A673 (cell line): ENCODE measurements around the gene FOXN4. TPM values are rescaled to one million over a fixed set of nuclear protein-coding genes. Genes with fewer than 3 reads are reported as not detected.

Experiments
- BruUV-seq: library from RNA; stranded (reverse); fragments of 400-500 nt; replicated peaks from 2 replicates; lab custom pipeline; 2021; lab: Mats Ljungman, UMichigan
- CTCF ChIA-PET: fragments of 300-600 bp; sonication (Branson Sonifier 250); formaldehyde crosslinking; loops from one replicate; lab custom pipeline; 2022; ENCODE audit warnings: antibody characterized with exemption; lab: Charles Lee
- POLR2A ChIA-PET: fragments of 300-600 bp; sonication (Branson Sonifier 250); formaldehyde crosslinking; loops from one replicate; lab custom pipeline; 2022; ENCODE audit warnings: antibody characterized with exemption; ENCODE audit not compliant: low non-redundant PET; lab: Charles Lee
- DNase-seq: peaks from one replicate; pipeline ENCODE4 v3.0.0-alpha.2; 2015; ENCODE audit warnings: low spot score
- H3K27ac ChIP-seq: fragments of 200-600 bp; sonication (generic); 2 replicates; pipeline ENCODE4 v1.5.1; 2016; ENCODE audit warnings: mixed run types, low read depth, mild to moderate bottlenecking, mixed read lengths, antibody characterized with exemption, low read length; ENCODE audit not compliant: poor library complexity, severe bottlenecking
- H3K27me3 ChIP-seq: fragments of 200-600 bp; sonication (generic); replicated peaks from 2 replicates; pipeline ENCODE4 v1.6.1; 2017; ENCODE audit warnings: mixed run types, low read depth, mild to moderate bottlenecking, mixed read lengths, antibody characterized with exemption, low read length; ENCODE audit not compliant: insufficient read depth, poor library complexity
- H3K36me3 ChIP-seq: fragments of 200-600 bp; sonication (generic); 2 replicates; pipeline ENCODE4 v1.6.1; 2016; ENCODE audit warnings: mixed run types, mild to moderate bottlenecking, mixed read lengths, antibody characterized with exemption, low read length; ENCODE audit not compliant: insufficient read depth, poor library complexity, severe bottlenecking
- H3K4me1 ChIP-seq: fragments of 200-600 bp; sonication (generic); 2 replicates; pipeline ENCODE4 v1.6.1; 2017; ENCODE audit warnings: mixed run types, mild to moderate bottlenecking, mixed read lengths, antibody characterized with exemption, low read length; ENCODE audit not compliant: insufficient read depth, poor library complexity, severe bottlenecking
- H3K4me3 ChIP-seq: fragments of 200-600 bp; sonication (generic); 2 replicates; pipeline ENCODE4 v1.5.1; 2016; ENCODE audit warnings: low read depth, mixed run types, mild to moderate bottlenecking, mixed read lengths, low read length; ENCODE audit not compliant: poor library complexity, severe bottlenecking
- H3K9me3 ChIP-seq: fragments of 200-600 bp; sonication (generic); 2 replicates; pipeline ENCODE4 v1.6.1; 2016; ENCODE audit warnings: mixed run types, low read depth, mild to moderate bottlenecking, mixed read lengths, antibody characterized with exemption, low read length; ENCODE audit not compliant: poor library complexity, severe bottlenecking
- CTCF ChIP-seq: fragments of 300-800, 200-600 bp; sonication (generic); conservative IDR thresholded peaks from 2 replicates; pipeline ENCODE4 v1.5.1; 2017; ENCODE audit warnings: low read depth, mild to moderate bottlenecking, antibody characterized with exemption, low read length, moderate library complexity, mixed read lengths
- EZH2 ChIP-seq: fragments of 200-600 bp; sonication (generic); IDR thresholded peaks from 2 replicates; pipeline ENCODE4 v1.6.1; 2017; ENCODE audit warnings: borderline replicate concordance, low read depth, mild to moderate bottlenecking, mixed read lengths, antibody characterized with exemption, low read length; ENCODE audit not compliant: poor library complexity, severe bottlenecking
- intact Hi-C: fragments of 100-400 bp; cut with micrococcal nuclease; formaldehyde crosslinking; loops from one replicate; pipeline ENCODE4 v1.10.0; 2022; ENCODE audit not compliant: unreplicated experiment
- total RNA-seq: library from RNA; stranded (reverse); gene quantifications from 2 replicates; pipeline ENCODE4 v1.2.3, GENCODE V29; 2021

Gene FOXN4
- total RNA-seq, 1 experiment from 2014 or later = not detected

DNA sequence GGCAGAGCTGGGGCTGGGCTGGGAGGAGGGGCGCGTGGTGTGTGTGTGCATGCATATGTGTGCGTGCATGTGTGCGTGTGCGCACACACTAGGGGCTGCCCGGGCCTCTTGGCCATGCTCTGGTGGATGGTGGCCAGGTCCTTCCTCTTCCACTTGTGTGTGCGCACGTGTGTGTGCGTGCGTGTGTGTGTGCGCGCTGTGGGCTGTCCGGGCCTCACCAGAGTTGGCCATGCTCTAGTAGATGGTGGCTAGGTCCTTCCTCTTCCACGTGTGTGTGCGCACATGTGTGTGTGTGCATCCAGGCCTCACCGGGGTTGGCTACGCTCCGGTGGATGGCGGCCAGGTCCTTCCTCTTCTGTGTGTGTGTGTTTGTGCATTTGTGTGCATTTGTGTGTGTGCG, 24.7 kb downstream of the FOXN4 start:
- intact Hi-C loops = no loop called here
- H3K27ac ChIP-seq = no peak overlapping the region
- H3K4me3 ChIP-seq = no peak overlapping the region
- H3K9me3 ChIP-seq = no peaks in the 10 kb centered on the region
- H3K36me3 ChIP-seq = no peaks in the 10 kb centered on the region
- H3K4me1 ChIP-seq = no peaks in the 10 kb centered on the region
- ChIA-PET CTCF (no interaction called here), POLR2A (no interaction called here)
- no peaks in the 10 kb centered on the region for H3K27me3 ChIP-seq
- no TSS peak for BruUV-seq
- no peak for TF ChIP-seq CTCF
- no peak for TF ChIP-seq EZH2
- DNase-seq = no peak

GRCh38 chr12:109281452-109281851, 27.6 kb downstream of the FOXN4 start:
- no TSS peak for BruUV-seq
- Histone ChIP-seq H3K27ac (no peak overlapping the region), H3K4me1 (no peaks in the 10 kb centered on the region), H3K4me3 (no peak overlapping the region), H3K36me3 (no peaks in the 10 kb centered on the region), H3K27me3 (no peaks in the 10 kb centered on the region), H3K9me3 (no peaks in the 10 kb centered on the region)
- POLR2A ChIA-PET = no interaction called here
- CTCF ChIA-PET = no interaction called here
- DNase-seq = no peak
- intact Hi-C loops = no loop called here
- TF ChIP-seq CTCF (no peak), EZH2 (no peak)

GRCh38 chr12:109279525-109279924, 29.6 kb downstream of the FOXN4 start:
- TF ChIP-seq CTCF (no peak), EZH2 (no peak)
- Histone ChIP-seq H3K27ac (no peak overlapping the region), H3K4me1 (no peaks in the 10 kb centered on the region), H3K36me3 (no peaks in the 10 kb centered on the region), H3K9me3 (no peaks in the 10 kb centered on the region), H3K27me3 (no peaks in the 10 kb centered on the region), H3K4me3 (no peak overlapping the region)
- no peak for DNase-seq
- ChIA-PET CTCF (no interaction called here), POLR2A (no interaction called here)
- BruUV-seq = no TSS peak
- intact Hi-C loops = no loop called here
